ENCODE data around the gene STK24.

DNA sequence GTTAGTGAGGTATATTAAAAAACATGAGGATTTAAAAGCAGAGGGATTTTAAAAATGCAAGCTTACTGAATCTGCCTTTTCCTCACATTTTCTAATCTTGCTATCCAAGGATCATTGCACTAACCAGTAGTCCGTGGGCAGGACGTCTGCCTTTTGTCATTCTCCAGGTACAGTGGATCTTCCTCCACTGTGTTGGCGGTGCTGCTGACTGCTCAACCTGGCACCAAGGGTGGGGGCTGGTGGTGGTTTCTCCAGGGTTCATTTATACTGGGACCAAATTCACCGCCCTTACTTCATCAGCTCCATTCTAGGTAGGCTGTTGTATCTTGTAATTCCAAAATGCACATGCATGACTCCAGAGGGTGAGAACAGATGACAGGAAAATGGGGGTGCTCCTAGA, 169.3 kb downstream of the STK24 start:
- TF ChIP-seq, protein P1, sequence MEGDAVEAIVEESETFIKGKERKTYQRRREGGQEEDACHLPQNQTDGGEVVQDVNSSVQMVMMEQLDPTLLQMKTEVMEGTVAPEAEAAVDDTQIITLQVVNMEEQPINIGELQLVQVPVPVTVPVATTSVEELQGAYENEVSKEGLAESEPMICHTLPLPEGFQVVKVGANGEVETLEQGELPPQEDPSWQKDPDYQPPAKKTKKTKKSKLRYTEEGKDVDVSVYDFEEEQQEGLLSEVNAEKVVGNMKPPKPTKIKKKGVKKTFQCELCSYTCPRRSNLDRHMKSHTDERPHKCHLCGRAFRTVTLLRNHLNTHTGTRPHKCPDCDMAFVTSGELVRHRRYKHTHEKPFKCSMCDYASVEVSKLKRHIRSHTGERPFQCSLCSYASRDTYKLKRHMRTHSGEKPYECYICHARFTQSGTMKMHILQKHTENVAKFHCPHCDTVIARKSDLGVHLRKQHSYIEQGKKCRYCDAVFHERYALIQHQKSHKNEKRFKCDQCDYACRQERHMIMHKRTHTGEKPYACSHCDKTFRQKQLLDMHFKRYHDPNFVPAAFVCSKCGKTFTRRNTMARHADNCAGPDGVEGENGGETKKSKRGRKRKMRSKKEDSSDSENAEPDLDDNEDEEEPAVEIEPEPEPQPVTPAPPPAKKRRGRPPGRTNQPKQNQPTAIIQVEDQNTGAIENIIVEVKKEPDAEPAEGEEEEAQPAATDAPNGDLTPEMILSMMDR (IDR thresholded peaks at IDR 0.05; ENCODE audit: low read length) = no peak
- no peak for TF ChIP-seq EZH2 (optimal IDR thresholded peaks at IDR 0.05; ENCODE audit: low read depth, low read length)

All from MM.1S (cell line).